Measurements from ENCODE around the gene SPRR3. TPM values are rescaled to one million over a fixed set of nuclear protein-coding genes. Genes with fewer than 3 reads are reported as not detected.

SPRR3 gene
- total RNA-seq, 1 donor from 2014 or later, result not detected

DNA sequence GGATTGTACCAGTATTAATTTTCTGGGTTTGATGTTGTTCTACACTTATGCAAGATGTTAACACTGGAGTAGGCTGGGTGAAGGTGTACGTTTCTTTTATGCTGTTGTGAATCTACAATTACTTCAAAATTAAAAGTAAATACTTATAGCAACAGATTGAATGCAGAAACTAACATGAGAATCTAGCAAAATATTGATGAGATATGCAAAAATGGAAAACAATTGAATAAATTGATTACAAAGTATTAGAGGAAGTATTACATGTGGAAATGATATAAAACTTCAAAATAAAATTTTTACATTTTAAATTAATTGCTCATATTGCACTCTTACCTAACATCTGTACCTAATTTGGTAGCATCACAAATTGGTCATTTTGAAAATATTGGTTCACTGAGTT is 5.7 kb upstream of the SPRR3 start:
- H3K4me3 Mint-ChIP-seq (ENCODE audit: unreplicated experiment), result no peak overlapping the region
- H3K27ac Mint-ChIP-seq (ENCODE audit: unreplicated experiment), result no peak overlapping the region
- no peaks in the 10 kb centered on the region for H3K36me3 Mint-ChIP-seq (ENCODE audit: unreplicated experiment)
- no peak for DNase-seq
- no peaks in the 10 kb centered on the region for H3K4me1 Mint-ChIP-seq (ENCODE audit: low read depth, unreplicated experiment)
- TF ChIP-seq, protein P1, sequence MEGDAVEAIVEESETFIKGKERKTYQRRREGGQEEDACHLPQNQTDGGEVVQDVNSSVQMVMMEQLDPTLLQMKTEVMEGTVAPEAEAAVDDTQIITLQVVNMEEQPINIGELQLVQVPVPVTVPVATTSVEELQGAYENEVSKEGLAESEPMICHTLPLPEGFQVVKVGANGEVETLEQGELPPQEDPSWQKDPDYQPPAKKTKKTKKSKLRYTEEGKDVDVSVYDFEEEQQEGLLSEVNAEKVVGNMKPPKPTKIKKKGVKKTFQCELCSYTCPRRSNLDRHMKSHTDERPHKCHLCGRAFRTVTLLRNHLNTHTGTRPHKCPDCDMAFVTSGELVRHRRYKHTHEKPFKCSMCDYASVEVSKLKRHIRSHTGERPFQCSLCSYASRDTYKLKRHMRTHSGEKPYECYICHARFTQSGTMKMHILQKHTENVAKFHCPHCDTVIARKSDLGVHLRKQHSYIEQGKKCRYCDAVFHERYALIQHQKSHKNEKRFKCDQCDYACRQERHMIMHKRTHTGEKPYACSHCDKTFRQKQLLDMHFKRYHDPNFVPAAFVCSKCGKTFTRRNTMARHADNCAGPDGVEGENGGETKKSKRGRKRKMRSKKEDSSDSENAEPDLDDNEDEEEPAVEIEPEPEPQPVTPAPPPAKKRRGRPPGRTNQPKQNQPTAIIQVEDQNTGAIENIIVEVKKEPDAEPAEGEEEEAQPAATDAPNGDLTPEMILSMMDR (IDR thresholded peaks at IDR 0.05; ENCODE audit: partially characterized antibody, unreplicated experiment), result no peak
- H3K27me3 Mint-ChIP-seq (ENCODE audit: unreplicated experiment), result no peaks in the 10 kb centered on the region
- no peaks in the 10 kb centered on the region for H3K9me3 Mint-ChIP-seq (ENCODE audit: unreplicated experiment)

DNA sequence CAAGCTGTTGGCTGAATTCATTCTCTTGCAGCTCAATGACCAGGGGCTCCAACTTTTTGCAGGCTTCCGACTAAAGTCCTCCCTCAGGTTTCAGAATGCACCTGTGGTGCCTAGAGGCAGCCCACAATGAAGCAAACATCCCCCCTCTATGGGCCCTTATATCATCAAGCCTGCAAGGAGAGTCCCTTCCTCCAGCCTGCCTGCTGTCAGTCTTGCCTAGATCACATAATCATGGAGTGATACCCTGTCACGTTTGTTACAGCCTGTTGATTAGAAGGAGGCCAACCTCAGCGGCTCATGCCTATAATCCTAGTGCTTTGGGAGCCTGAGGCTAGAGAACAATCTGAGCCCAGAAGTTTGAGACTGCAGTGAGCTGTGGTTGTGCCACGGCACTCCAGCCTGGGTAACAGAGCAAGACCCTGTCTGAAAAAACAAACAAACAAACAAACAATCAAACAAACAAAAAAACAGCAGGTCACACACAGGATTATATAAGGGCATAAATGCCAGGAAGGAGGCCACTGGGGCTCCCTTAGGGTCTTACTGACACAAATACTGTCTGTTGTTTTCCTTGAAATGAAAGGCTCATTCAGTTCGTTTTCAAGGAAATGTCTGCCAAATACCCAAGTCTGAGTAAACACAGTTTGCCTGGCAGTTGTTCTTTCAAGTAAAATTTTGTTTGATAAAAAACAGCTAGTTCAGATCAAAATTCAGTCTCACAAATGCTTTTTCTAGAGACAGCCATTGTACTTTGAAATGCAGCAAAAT is 4.7 kb upstream of the SPRR3 start:
- H3K27me3 Mint-ChIP-seq (ENCODE audit: unreplicated experiment), result no peaks in the 10 kb centered on the region
- no peaks in the 10 kb centered on the region for H3K4me1 Mint-ChIP-seq (ENCODE audit: low read depth, unreplicated experiment)
- DNase-seq, result no peak
- H3K9me3 Mint-ChIP-seq (ENCODE audit: unreplicated experiment), result no peaks in the 10 kb centered on the region
- H3K27ac Mint-ChIP-seq (ENCODE audit: unreplicated experiment), result no peak overlapping the region
- no peak overlapping the region for H3K4me3 Mint-ChIP-seq (ENCODE audit: unreplicated experiment)
- TF ChIP-seq, protein P1 (IDR thresholded peaks at IDR 0.05; ENCODE audit: partially characterized antibody, unreplicated experiment), result no peak
- H3K36me3 Mint-ChIP-seq (ENCODE audit: unreplicated experiment), result no peaks in the 10 kb centered on the region

DNA sequence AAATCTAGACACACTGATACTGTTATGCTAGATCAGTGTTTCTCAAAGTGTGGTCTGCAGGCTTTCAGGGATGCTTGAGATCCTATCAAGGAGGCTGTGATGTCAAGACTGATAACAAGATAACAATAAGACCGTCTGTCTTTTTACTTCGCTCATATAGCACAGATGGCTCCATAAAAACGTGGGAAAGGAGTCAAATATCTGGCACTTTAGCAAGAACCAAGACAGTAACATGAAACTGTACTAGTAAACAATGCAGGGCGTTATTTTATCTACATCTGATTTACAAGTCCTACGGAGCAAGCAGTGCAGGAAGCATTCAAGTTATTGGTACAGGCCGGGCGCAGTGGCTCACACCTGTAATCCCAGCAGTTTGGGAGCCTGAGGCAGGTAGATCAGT is 3.6 kb upstream of the SPRR3 start:
- DNase-seq, result no peak
- Mint-ChIP-seq H3K27me3 (ENCODE audit: unreplicated experiment) (no peaks in the 10 kb centered on the region), H3K4me3 (ENCODE audit: unreplicated experiment) (no peak overlapping the region), H3K27ac (ENCODE audit: unreplicated experiment) (no peak overlapping the region), H3K9me3 (ENCODE audit: unreplicated experiment) (no peaks in the 10 kb centered on the region), H3K36me3 (ENCODE audit: unreplicated experiment) (no peaks in the 10 kb centered on the region), H3K4me1 (ENCODE audit: low read depth, unreplicated experiment) (no peaks in the 10 kb centered on the region)
- TF ChIP-seq, protein P1 (IDR thresholded peaks at IDR 0.05; ENCODE audit: partially characterized antibody, unreplicated experiment), result no peak

DNA sequence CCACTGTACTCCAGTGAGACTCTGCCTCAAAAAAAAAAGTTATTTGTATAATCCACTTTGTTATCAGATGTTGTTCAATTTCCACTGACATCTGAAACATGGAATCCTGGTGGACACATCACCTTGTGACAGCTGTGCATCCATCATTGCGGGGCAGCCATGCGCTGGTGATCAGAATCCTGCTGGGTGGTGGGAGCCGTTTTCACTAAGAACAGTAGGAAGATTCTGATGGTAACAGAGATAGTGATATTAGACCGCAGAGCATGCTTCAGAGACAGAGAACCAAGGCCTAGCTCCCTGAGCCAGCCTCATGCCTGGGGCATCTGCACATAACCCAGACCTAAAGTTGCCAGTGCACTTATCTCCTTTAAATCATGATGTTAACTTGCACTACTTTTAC is 3.1 kb upstream of the SPRR3 start:
- TF ChIP-seq, protein P1 (IDR thresholded peaks at IDR 0.05; ENCODE audit: partially characterized antibody, unreplicated experiment), result no peak
- H3K9me3 Mint-ChIP-seq (ENCODE audit: unreplicated experiment), result no peaks in the 10 kb centered on the region
- no peak overlapping the region for H3K27ac Mint-ChIP-seq (ENCODE audit: unreplicated experiment)
- H3K27me3 Mint-ChIP-seq (ENCODE audit: unreplicated experiment), result no peaks in the 10 kb centered on the region
- no peak overlapping the region for H3K4me3 Mint-ChIP-seq (ENCODE audit: unreplicated experiment)
- no peaks in the 10 kb centered on the region for H3K4me1 Mint-ChIP-seq (ENCODE audit: low read depth, unreplicated experiment)
- no peaks in the 10 kb centered on the region for H3K36me3 Mint-ChIP-seq (ENCODE audit: unreplicated experiment)
- no peak for DNase-seq

DNA sequence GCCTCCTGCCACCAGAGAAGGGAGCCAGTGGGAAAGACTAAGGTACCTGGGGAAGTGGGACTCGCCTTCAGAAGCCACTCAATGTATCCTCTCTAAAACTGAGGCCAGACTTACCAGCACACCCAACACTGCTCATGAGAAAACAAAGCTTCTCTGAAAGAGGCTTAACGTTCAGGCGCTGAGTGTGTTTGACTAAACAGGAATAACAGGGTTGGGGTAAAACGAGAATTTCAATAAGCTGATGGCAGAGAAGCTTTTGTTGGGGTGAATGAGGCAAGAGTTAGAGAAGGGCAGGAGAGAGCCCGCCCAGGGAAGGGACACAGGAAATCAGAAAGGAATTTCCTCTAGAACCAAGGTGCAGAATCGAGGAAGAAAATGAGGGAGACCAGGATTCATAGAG is 1.7 kb upstream of the SPRR3 start:
- no peaks in the 10 kb centered on the region for H3K36me3 Mint-ChIP-seq (ENCODE audit: unreplicated experiment)
- no peak for DNase-seq
- no peaks in the 10 kb centered on the region for H3K9me3 Mint-ChIP-seq (ENCODE audit: unreplicated experiment)
- no peak overlapping the region for H3K27ac Mint-ChIP-seq (ENCODE audit: unreplicated experiment)
- H3K4me1 Mint-ChIP-seq (ENCODE audit: low read depth, unreplicated experiment), result no peaks in the 10 kb centered on the region
- TF ChIP-seq, protein P1 (IDR thresholded peaks at IDR 0.05; ENCODE audit: partially characterized antibody, unreplicated experiment), result no peak
- H3K27me3 Mint-ChIP-seq (ENCODE audit: unreplicated experiment), result no peaks in the 10 kb centered on the region
- no peak overlapping the region for H3K4me3 Mint-ChIP-seq (ENCODE audit: unreplicated experiment)

All from glutamatergic neuron (in vitro differentiated cells).